Upper lobe of left lung (tissue), 6 donors: ENCODE data around the gene CXCR3. TPM values are rescaled to one million over a fixed set of nuclear protein-coding genes. Genes with fewer than 3 reads are reported as not detected.

Experiments
- ATAC-seq, 2 donors: fragments of 200-7000 bp; cut with Tn5 transposase; one replicate each; pipeline ENCODE4 v1.9.1; 2022; ENCODE audit warnings: mild to moderate bottlenecking in 2 of 2, moderate library complexity in 2 of 2; ENCODE audit not compliant: low FRiP score in 2 of 2
- DNase-seq, 2 donors: peaks; one replicate each; pipeline ENCODE4 v3.0.0-alpha.2; 2019 to 2020
- H3K27ac ChIP-seq, 4 donors: fragments of 200-600 bp; sonication (generic); one replicate each; pipeline ENCODE4 v1.5.1; 2016 to 2019
- H3K27me3 ChIP-seq, 4 donors: fragments of 200-600 bp; sonication (generic); one replicate each; pipeline ENCODE4 v1.5.1; 2017 to 2019
- H3K36me3 ChIP-seq, 4 donors: fragments of 200-600 bp; sonication (generic); one replicate each; pipeline ENCODE4 v1.5.1; 2016 to 2019
- H3K4me1 ChIP-seq, 4 donors: fragments of 200-600 bp; sonication (generic); one replicate each; pipeline ENCODE4 v1.5.1; 2018 to 2019
- H3K4me3 ChIP-seq, 4 donors: fragments of 200-600 bp; sonication (generic); one replicate each; pipeline ENCODE4 v1.5.1; 2017 to 2019; ENCODE audit warnings: mild to moderate bottlenecking in 2 of 4, moderate library complexity in 1 of 4
- H3K9me3 ChIP-seq, 4 donors: fragments of 200-600 bp; sonication (generic); one replicate each; pipeline ENCODE4 v1.5.1; 2018 to 2019
- EP300 ChIP-seq, 4 donors: sonication (generic); formaldehyde crosslinking; IDR thresholded peaks; one replicate each; pipeline ENCODE4 v1.5.1; 2017; ENCODE audit warnings: antibody characterized with exemption in 4 of 4, control low read depth in 2 of 4
- POLR2A ChIP-seq, 4 donors: fragments of 450-650 bp; IDR thresholded peaks; one replicate each; pipeline ENCODE4 v1.5.1; 2016 to 2017; ENCODE audit warnings: antibody characterized with exemption in 4 of 4, mild to moderate bottlenecking in 2 of 4
- POLR2AphosphoS5 ChIP-seq, 2 donors: sonication (generic); formaldehyde crosslinking; IDR thresholded peaks; one replicate each; pipeline ENCODE4 v1.5.1; 2017; ENCODE audit warnings: antibody characterized with exemption in 2 of 2
- WGBS, 2 donors: methylation state at CpG; one replicate each; pipeline ENCODE4 v1.1.5; 2017 to 2018; 5-methylcytosine and 5-hydroxymethylcytosine counted together
- total RNA-seq, 6 donors: library from RNA; depleted of rRNA in 4 of 6; stranded (reverse); fragments of >200 nt in 4 of 6; gene quantifications; one replicate each; pipeline versions ENCODE4 v1.1.0 to v1.2.1, GENCODE V29; 2016 to 2021
- TF ChIP-seq, protein P1 (sequence below), 6 experiments: fragments of 450-650 bp in 4 of 6; fragments of 200-600 bp in 2 of 6; sonication (generic) in 2 of 6; IDR thresholded peaks; one replicate each; pipeline ENCODE4 v1.5.1; 2016 to 2019; ENCODE audit warnings: antibody characterized with exemption in 6 of 6
- donor health status: DM: no; HTN: no; CAD: no; lungs with moderate emphysema.
- donor health status: DM: no; HTN: yes; CAD: no; lungs with severe emphysema.

CXCR3 gene
- total RNA-seq, 6 donors from 2014 or later = 0.76 to 5.2 (median 0.97) TPM; not detected in 1

DNA sequence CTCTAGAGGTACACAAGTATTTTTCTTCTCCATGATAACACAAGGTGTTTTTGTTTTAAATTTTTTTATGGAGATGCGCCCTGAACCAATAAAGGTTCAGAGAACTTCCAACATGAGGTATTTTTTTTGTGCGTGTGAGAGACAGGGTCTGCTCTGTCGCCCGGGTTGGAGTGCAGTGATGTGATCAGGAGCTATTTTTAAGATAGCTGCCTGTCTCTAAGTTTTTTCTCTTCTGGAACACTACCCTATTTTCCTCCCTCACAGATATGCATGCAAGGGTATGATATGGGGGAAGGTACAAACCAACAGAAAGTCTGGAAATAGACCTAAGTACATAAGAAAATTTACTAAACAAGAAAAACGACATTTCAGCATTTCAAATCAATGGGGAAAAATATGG lies 37.1 kb downstream of the CXCR3 start:
- Histone ChIP-seq H3K27me3 (no peaks in the 10 kb centered on the region), H3K4me3 (no peak overlapping the region), H3K27ac (no peak overlapping the region), H3K9me3 (no peaks in the 10 kb centered on the region), H3K36me3 (peaks cover 0 to 13% (median 0%) of the 10 kb centered on the region in 4 donors), H3K4me1 (no peaks in the 10 kb centered on the region)
- DNase-seq (no peak), ATAC-seq (no peak)
- 79 to 85% methylated on average over 5 of the region's 5 CpGs for WGBS, 2 donors
- TF ChIP-seq, protein P1, sequence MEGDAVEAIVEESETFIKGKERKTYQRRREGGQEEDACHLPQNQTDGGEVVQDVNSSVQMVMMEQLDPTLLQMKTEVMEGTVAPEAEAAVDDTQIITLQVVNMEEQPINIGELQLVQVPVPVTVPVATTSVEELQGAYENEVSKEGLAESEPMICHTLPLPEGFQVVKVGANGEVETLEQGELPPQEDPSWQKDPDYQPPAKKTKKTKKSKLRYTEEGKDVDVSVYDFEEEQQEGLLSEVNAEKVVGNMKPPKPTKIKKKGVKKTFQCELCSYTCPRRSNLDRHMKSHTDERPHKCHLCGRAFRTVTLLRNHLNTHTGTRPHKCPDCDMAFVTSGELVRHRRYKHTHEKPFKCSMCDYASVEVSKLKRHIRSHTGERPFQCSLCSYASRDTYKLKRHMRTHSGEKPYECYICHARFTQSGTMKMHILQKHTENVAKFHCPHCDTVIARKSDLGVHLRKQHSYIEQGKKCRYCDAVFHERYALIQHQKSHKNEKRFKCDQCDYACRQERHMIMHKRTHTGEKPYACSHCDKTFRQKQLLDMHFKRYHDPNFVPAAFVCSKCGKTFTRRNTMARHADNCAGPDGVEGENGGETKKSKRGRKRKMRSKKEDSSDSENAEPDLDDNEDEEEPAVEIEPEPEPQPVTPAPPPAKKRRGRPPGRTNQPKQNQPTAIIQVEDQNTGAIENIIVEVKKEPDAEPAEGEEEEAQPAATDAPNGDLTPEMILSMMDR (IDR thresholded peaks at IDR 0.05) = no peak
- TF ChIP-seq EP300 (IDR thresholded peaks at IDR 0.05) (no peak), POLR2AphosphoS5 (IDR thresholded peaks at IDR 0.05) (no peak), POLR2A (IDR thresholded peaks at IDR 0.05) (no peak)

DNA sequence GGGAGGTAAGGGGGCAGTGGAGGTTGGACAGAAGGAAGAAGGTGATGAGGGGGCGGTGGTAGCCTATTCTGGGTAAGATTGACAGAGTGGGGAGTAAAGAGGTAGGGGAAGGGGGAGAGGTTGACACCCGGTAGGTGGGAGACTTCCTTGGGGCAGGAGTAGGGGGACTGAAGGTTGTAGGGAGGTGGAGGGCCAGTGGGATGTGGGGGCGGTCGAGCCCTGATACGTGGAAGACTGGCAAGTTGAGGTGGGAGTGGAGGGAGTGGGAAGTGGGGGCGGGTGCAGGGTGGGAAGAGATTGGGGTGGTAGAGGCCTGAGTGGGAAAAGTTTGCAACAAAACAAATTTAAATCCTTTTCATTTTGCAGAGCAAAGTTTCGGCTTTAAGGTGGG lies 38.3 kb downstream of the CXCR3 start:
- no peak for TF ChIP-seq POLR2AphosphoS5 (IDR thresholded peaks at IDR 0.05)
- TF ChIP-seq, protein P1 (IDR thresholded peaks at IDR 0.05) = no peak
- no peak for TF ChIP-seq POLR2A (IDR thresholded peaks at IDR 0.05)
- no peak for TF ChIP-seq EP300 (IDR thresholded peaks at IDR 0.05)
- 85 to 88% methylated on average over 7 of the region's 7 CpGs for WGBS, 2 donors
- ATAC-seq = peak in 1 of 2 donors; percentile 13

DNA sequence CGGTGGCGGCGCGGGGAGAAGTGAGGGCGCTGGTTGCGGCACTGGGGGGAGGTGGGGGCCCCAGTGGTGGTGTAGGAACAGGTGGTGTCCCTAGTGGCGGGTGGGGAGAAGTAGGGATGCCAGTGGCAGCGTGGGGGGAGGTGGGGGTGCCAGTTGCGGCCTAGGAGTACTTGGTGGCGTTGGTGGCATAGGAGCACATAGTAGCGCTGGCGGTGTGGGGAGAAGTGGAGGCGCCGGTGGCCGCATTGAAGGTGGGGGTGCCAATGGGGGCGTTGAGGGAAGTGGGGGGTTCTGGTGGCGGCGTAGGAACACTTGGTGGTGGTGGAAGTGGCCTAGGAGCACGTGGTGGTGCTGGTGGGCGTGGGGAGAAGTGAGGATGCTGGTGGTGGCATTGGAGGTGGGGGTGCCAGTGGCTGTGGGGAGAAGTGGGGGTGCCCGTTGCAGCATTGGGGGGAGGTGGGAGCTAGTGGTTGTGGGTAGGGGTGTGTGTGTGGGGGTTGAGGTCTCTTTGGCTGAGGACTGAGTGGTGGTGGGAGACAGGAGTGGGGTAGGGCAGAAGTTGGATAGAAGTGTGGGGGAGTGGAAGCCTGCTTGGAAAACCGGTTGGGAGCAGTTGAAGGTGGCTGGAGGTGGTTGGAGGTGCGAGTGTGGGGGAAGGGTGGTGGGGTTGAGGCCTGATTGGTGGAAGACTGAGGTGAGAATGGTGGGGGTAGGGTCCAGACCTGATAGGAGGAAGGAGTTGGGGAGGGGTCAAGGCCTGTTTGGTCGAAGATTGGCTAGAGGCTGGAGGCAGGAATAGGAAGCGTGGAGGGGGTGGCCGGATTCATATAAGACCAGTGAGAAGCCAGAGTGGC lies 38.9 kb downstream of the CXCR3 start:
- ATAC-seq (peak in 1 of 2 donors; percentile 6), DNase-seq (peak in 1 of 2 donors; percentile 46)
- Histone ChIP-seq H3K9me3 (no peaks in the 10 kb centered on the region), H3K27ac (no peak overlapping the region), H3K4me1 (no peaks in the 10 kb centered on the region), H3K36me3 (peaks cover 0 to 16% (median 6%) of the 10 kb centered on the region in 4 donors), H3K27me3 (no peaks in the 10 kb centered on the region), H3K4me3 (no peak overlapping the region)
- TF ChIP-seq POLR2AphosphoS5 (IDR thresholded peaks at IDR 0.05) (no peak), EP300 (IDR thresholded peaks at IDR 0.05) (no peak), POLR2A (IDR thresholded peaks at IDR 0.05) (no peak)
- TF ChIP-seq, protein P1 (IDR thresholded peaks at IDR 0.05) = no peak
- whole genome bisulfite sequencing, 2 donors = 90 to 95% methylated on average over 24 to 25 of the region's 26 CpGs

More for the DNA sequence above, 38.3 kb downstream of the CXCR3 start:
- no peaks in the 10 kb centered on the region for H3K4me1 ChIP-seq
- no peak overlapping the region for H3K4me3 ChIP-seq
- DNase-seq = no peak
- no peaks in the 10 kb centered on the region for H3K27me3 ChIP-seq
- H3K36me3 ChIP-seq = peaks cover 0 to 16% (median 2%) of the 10 kb centered on the region in 4 donors
- H3K27ac ChIP-seq = no peak overlapping the region
- no peaks in the 10 kb centered on the region for H3K9me3 ChIP-seq

- TF ChIP-seq POLR2AphosphoS5 (IDR thresholded peaks at IDR 0.05) (no peak), EP300 (IDR thresholded peaks at IDR 0.05) (no peak), POLR2A (IDR thresholded peaks at IDR 0.05) (no peak)
- TF ChIP-seq, protein P1 (IDR thresholded peaks at IDR 0.05) = no peak
- DNase-seq = peak in 1 of 2 donors; percentile 45
- Histone ChIP-seq H3K27me3 (no peaks in the 10 kb centered on the region), H3K4me1 (no peaks in the 10 kb centered on the region), H3K27ac (no peak within 1 kb of the TSS), H3K9me3 (no peaks in the 10 kb centered on the region), H3K36me3 (peaks cover 0 to 22% (median 10%) of the 10 kb centered on the region in 4 donors), H3K4me3 (no peak within 1 kb of the TSS)
- ATAC-seq = peak in 1 of 2 donors; percentile 28
- 91 to 93% methylated on average over 30 to 48 of the region's 48 CpGs for WGBS, 2 donors
These were observed 39.8 kb downstream of the CXCR3 start, which contains the start of gene GCNA for GRCh38 chrX:71578253-71579135. TSS of gene GCNA (plus strand) at chrX:71578437. CDS start at chrX:71580822, 2,385 bp downstream.
